ENCODE results near the gene SLC26A9.

- TF ChIP-seq GABPA (IDR thresholded peaks at IDR 0.05; ENCODE audit: low read depth) (no peak), TCF12 (IDR thresholded peaks at IDR 0.05) (no peak), MAX (IDR thresholded peaks at IDR 0.05; ENCODE audit: low read depth) (no peak)
Observed at GRCh38 chr1:205976708-205977401, 33.6 kb upstream of the SLC26A9 start.
